Measurements from ENCODE around the gene CUL3. TPM values are rescaled to one million over a fixed set of nuclear protein-coding genes. Genes with fewer than 3 reads are reported as not detected.

CUL3 gene
- total RNA-seq = 31.2 and 41.0 TPM in 2 replicates

GRCh38 chr2:224585211-224586088 lies at the start of gene CUL3:
TSS of gene CUL3 (minus strand) at chr2:224585363. CDS start at chr2:224585009, 354 bp downstream.

Other genes starting within 250 kb of the CUL3 start
- gene FAM124B, start 183.3 kb downstream of the CUL3 start, total RNA-seq = not detected in 2 replicates
- gene CCDC195, start 131.0 kb upstream of the CUL3 start, total RNA-seq = not detected in 2 replicates

Measured in bronchus fibroblast of lung (primary cell).